Measurements from ENCODE around the gene TOM1L1.

The TOM1L1 gene

GRCh38 chr17:54933921-54934320 lies 33.3 kb downstream of the TOM1L1 start:
- Histone ChIP-seq H3K4me3 (replicated peaks; ENCODE audit: insufficient read depth, low read length) (no peak overlapping the region), H3K27me3 (ENCODE audit: insufficient read depth, poor library complexity, severe bottlenecking) (no peaks in the 10 kb centered on the region), H3K27ac (replicated peaks) (no peak overlapping the region)
- TF ChIP-seq POLR2AphosphoS5 (IDR thresholded peaks at IDR 0.05; ENCODE audit: low read depth) (no peak), SPI1 (IDR thresholded peaks at IDR 0.05; ENCODE audit: borderline replicate concordance, low read depth) (no peak), GABPA (IDR thresholded peaks at IDR 0.05; ENCODE audit: low read depth) (no peak)
- TF ChIP-seq, protein P1, sequence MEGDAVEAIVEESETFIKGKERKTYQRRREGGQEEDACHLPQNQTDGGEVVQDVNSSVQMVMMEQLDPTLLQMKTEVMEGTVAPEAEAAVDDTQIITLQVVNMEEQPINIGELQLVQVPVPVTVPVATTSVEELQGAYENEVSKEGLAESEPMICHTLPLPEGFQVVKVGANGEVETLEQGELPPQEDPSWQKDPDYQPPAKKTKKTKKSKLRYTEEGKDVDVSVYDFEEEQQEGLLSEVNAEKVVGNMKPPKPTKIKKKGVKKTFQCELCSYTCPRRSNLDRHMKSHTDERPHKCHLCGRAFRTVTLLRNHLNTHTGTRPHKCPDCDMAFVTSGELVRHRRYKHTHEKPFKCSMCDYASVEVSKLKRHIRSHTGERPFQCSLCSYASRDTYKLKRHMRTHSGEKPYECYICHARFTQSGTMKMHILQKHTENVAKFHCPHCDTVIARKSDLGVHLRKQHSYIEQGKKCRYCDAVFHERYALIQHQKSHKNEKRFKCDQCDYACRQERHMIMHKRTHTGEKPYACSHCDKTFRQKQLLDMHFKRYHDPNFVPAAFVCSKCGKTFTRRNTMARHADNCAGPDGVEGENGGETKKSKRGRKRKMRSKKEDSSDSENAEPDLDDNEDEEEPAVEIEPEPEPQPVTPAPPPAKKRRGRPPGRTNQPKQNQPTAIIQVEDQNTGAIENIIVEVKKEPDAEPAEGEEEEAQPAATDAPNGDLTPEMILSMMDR (IDR thresholded peaks at IDR 0.05; ENCODE audit: insufficient read depth, low read length) = no peak
- TF ChIP-seq, protein P2, sequence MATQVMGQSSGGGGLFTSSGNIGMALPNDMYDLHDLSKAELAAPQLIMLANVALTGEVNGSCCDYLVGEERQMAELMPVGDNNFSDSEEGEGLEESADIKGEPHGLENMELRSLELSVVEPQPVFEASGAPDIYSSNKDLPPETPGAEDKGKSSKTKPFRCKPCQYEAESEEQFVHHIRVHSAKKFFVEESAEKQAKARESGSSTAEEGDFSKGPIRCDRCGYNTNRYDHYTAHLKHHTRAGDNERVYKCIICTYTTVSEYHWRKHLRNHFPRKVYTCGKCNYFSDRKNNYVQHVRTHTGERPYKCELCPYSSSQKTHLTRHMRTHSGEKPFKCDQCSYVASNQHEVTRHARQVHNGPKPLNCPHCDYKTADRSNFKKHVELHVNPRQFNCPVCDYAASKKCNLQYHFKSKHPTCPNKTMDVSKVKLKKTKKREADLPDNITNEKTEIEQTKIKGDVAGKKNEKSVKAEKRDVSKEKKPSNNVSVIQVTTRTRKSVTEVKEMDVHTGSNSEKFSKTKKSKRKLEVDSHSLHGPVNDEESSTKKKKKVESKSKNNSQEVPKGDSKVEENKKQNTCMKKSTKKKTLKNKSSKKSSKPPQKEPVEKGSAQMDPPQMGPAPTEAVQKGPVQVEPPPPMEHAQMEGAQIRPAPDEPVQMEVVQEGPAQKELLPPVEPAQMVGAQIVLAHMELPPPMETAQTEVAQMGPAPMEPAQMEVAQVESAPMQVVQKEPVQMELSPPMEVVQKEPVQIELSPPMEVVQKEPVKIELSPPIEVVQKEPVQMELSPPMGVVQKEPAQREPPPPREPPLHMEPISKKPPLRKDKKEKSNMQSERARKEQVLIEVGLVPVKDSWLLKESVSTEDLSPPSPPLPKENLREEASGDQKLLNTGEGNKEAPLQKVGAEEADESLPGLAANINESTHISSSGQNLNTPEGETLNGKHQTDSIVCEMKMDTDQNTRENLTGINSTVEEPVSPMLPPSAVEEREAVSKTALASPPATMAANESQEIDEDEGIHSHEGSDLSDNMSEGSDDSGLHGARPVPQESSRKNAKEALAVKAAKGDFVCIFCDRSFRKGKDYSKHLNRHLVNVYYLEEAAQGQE (IDR thresholded peaks at IDR 0.05; ENCODE audit: insufficient replicate concordance, low read depth) = no peak
- no peak for DNase-seq (ENCODE audit: low read depth in 1 of 2, low spot score in 1 of 2)

DNA sequence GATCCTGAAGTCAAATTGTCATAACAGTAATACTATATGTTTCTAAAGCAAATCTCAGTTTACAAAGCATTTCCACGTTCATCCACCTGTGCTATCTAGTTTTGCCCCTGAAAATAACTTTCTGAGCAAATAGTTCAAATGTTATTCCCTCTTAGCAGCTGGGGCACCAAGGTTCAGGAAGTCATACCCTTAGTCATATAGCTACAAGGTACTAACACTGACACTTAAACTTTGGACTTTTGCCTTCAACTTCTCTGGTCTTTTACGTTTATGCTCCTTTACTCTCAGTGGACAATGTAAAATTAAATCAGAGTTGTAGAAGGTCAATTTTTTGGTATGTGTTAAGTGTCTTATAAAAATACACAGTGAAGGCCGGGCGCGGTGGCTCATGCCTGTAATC lies 34.8 kb downstream of the TOM1L1 start:
- H3K27me3 ChIP-seq (ENCODE audit: insufficient read depth, poor library complexity, severe bottlenecking) = no peaks in the 10 kb centered on the region
- TF ChIP-seq POLR2AphosphoS5 (IDR thresholded peaks at IDR 0.05; ENCODE audit: low read depth) (no peak), GABPA (IDR thresholded peaks at IDR 0.05; ENCODE audit: low read depth) (no peak), SPI1 (IDR thresholded peaks at IDR 0.05; ENCODE audit: borderline replicate concordance, low read depth) (no peak)
- TF ChIP-seq, protein P1 (IDR thresholded peaks at IDR 0.05; ENCODE audit: insufficient read depth, low read length) = no peak
- TF ChIP-seq, protein P2 (IDR thresholded peaks at IDR 0.05; ENCODE audit: insufficient replicate concordance, low read depth) = no peak

GRCh38 chr17:54937018-54937417 lies 36.4 kb downstream of the TOM1L1 start:
- no peak for DNase-seq (ENCODE audit: low read depth in 1 of 2, low spot score in 1 of 2)
- no peaks in the 10 kb centered on the region for H3K27me3 ChIP-seq (ENCODE audit: insufficient read depth, poor library complexity, severe bottlenecking)
- H3K27ac ChIP-seq (replicated peaks) = no peak overlapping the region
- TF ChIP-seq POLR2AphosphoS5 (IDR thresholded peaks at IDR 0.05; ENCODE audit: low read depth) = no peak
- H3K4me3 ChIP-seq (replicated peaks; ENCODE audit: insufficient read depth, low read length) = no peak overlapping the region

More for the DNA sequence above, 34.8 kb downstream of the TOM1L1 start:
- H3K4me3 ChIP-seq (replicated peaks; ENCODE audit: insufficient read depth, low read length) = no peak overlapping the region
- H3K27ac ChIP-seq (replicated peaks) = no peak overlapping the region
- no peak for DNase-seq (ENCODE audit: low read depth in 1 of 2, low spot score in 1 of 2)

GRCh38 chr17:54937426-54937825 lies 36.8 kb downstream of the TOM1L1 start:
- Histone ChIP-seq H3K4me3 (replicated peaks; ENCODE audit: insufficient read depth, low read length) (no peak overlapping the region), H3K27ac (replicated peaks) (no peak overlapping the region), H3K27me3 (ENCODE audit: insufficient read depth, poor library complexity, severe bottlenecking) (no peaks in the 10 kb centered on the region)
- no peak for DNase-seq (ENCODE audit: low read depth in 1 of 2, low spot score in 1 of 2)
- TF ChIP-seq, protein P2 (IDR thresholded peaks at IDR 0.05; ENCODE audit: insufficient replicate concordance, low read depth) = no peak
- TF ChIP-seq, protein P1 (IDR thresholded peaks at IDR 0.05; ENCODE audit: insufficient read depth, low read length) = no peak
- no peak for TF ChIP-seq GABPA (IDR thresholded peaks at IDR 0.05; ENCODE audit: low read depth)
- TF ChIP-seq POLR2AphosphoS5 (IDR thresholded peaks at IDR 0.05; ENCODE audit: low read depth) = no peak
- no peak for TF ChIP-seq SPI1 (IDR thresholded peaks at IDR 0.05; ENCODE audit: borderline replicate concordance, low read depth)
